Measurements from ENCODE around the gene ASB16.

The ASB16 gene

GRCh38 chr17:44170499-44171201, at the start of gene ASB16:
Gene ASB16, plus strand, starts transcription at chr17:44170704. Its CDS starts 86 bp downstream, at chr17:44170790.
- TF ChIP-seq, protein P1, sequence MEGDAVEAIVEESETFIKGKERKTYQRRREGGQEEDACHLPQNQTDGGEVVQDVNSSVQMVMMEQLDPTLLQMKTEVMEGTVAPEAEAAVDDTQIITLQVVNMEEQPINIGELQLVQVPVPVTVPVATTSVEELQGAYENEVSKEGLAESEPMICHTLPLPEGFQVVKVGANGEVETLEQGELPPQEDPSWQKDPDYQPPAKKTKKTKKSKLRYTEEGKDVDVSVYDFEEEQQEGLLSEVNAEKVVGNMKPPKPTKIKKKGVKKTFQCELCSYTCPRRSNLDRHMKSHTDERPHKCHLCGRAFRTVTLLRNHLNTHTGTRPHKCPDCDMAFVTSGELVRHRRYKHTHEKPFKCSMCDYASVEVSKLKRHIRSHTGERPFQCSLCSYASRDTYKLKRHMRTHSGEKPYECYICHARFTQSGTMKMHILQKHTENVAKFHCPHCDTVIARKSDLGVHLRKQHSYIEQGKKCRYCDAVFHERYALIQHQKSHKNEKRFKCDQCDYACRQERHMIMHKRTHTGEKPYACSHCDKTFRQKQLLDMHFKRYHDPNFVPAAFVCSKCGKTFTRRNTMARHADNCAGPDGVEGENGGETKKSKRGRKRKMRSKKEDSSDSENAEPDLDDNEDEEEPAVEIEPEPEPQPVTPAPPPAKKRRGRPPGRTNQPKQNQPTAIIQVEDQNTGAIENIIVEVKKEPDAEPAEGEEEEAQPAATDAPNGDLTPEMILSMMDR (conservative IDR thresholded peaks at IDR 0.05; ENCODE audit: low read depth, low read length) = no peak
- DNase-seq (ENCODE audit: low read depth) = peak; percentile 67
- peak within 1 kb of the TSS; percentile 33 for H3K4me3 ChIP-seq (ENCODE audit: low read depth, low read length)

- H3K4me3 ChIP-seq (ENCODE audit: low read depth, low read length) = no peak overlapping the region
- TF ChIP-seq, protein P1 (conservative IDR thresholded peaks at IDR 0.05; ENCODE audit: low read depth, low read length) = no peak
- no peak for DNase-seq (ENCODE audit: low read depth)
These were observed 49.5 kb upstream of the ASB16 start for GRCh38 chr17:44120851-44121605.

GRCh38 chr17:44121997-44122815, 48.3 kb upstream of the ASB16 start:
- H3K4me3 ChIP-seq (ENCODE audit: low read depth, low read length) = peak overlapping the region; percentile 82
- TF ChIP-seq, protein P1 (conservative IDR thresholded peaks at IDR 0.05; ENCODE audit: low read depth, low read length) = no peak
- no peak for DNase-seq (ENCODE audit: low read depth)

DNA sequence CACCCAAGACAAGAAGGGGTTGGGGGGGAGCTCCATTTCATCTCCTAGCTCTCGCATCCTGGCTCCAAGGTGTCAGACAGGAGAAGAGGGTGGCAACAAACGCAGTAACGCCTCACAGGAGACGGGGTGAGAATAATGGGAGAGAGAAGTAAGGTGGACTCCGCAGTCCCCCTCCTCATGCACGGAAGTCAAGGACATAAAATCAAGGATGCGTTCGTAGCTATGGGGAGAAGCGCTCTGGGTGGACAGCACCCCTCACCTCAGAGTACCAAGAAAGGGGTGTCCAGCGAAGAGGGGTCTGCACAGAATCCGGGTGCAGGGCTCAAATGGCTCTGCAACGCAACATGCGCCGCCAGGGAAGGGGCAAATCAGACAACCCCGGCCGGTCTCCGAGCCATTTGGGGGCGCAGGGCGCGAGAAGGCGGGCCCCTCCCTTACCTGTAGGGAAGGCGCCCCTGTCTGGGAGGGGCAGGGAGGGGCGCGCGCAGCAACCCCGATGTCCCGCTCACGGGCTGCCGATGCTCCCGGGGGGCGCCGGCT, 47.6 kb upstream of the ASB16 start:
- DNase-seq (ENCODE audit: low read depth) = no peak
- peak overlapping the region; percentile 82 for H3K4me3 ChIP-seq (ENCODE audit: low read depth, low read length)

DNA sequence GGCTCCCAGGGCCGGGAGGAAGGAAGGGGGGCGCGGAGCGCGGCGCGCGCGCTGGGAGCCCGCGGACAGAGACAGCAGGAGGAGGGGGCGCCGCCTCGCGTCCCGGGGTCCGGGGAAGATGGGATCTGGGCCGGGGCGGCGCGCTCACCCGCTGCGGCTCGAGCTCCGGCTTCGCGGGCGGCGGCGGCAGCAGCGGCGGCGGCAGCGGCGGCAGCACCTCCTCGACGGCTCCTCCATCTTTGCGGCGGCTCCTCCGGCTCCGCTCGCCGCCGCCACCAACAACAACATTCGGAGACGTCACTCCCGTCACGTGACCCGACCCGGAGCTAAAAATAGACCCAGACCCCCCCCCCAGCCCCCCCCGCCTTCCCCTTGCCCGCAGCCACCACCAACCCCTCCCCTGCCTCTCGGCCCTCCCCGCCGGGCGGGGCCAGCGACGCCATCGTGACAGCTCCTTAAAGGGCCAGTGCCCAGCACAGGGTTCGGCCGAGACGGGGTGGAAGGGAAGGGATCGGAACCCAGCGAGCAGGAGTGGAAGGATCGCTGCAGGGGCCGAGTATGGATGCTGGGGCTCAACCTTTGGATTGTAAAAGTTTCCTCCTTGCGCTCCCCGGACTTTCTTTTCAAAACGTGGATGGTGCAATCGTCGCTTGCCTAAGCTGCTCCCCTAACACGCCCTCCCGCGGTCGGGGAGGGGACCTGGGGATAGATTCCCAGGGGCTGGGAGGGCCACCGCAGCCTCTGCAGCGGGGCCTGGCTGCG, 47.0 kb upstream of the ASB16 start, which contains the start of gene HDAC5:
Gene HDAC5, minus strand, starts transcription at position 286 of the 762 bp plus-strand sequence. CDS start 6,126 bp downstream, outside the sequence.
- peak; percentile 96 for DNase-seq (ENCODE audit: low read depth)
- peak within 1 kb of the TSS; percentile 82 for H3K4me3 ChIP-seq (ENCODE audit: low read depth, low read length)
- TF ChIP-seq, protein P1 (conservative IDR thresholded peaks at IDR 0.05; ENCODE audit: low read depth, low read length) = peak; percentile 70

More for the DNA sequence above, 47.6 kb upstream of the ASB16 start:
- TF ChIP-seq, protein P1 (conservative IDR thresholded peaks at IDR 0.05; ENCODE audit: low read depth, low read length) = no peak

DNA sequence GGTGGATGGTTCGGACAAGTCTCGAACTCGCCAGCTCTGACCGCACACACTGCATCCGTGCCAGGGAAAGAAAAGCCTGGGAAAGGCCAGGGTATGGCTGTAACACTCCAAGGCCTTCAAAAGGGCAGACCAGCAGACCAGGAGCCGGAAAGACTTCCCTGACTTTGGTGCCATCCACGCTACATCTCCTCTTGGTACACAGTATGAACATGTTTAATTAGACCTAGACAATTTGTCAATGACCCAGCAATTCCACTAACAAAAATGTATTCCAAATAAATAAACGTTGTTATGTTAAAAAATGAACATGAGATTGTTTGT, 46.4 kb upstream of the ASB16 start:
- TF ChIP-seq, protein P1 (conservative IDR thresholded peaks at IDR 0.05; ENCODE audit: low read depth, low read length) = no peak
- no peak for DNase-seq (ENCODE audit: low read depth)

More for the DNA sequence above, 46.4 kb upstream of the ASB16 start:
- H3K4me3 ChIP-seq (ENCODE audit: low read depth, low read length) = peak overlapping the region; percentile 82
